Neuronal stem cell (in vitro differentiated cells): ENCODE measurements around the gene KIAA1671.

ENCODE experiments used
- DNase-seq: peaks from one replicate; pipeline ENCODE4 v3.0.0-alpha.2; 2013; ENCODE audit warnings: low spot score
- H2AFZ ChIP-seq: one replicate; pipeline ENCODE4 v1.6.1; 2013; ENCODE audit warnings: mild to moderate bottlenecking, low read length, inconsistent platforms
- H2AK5ac ChIP-seq: 2 replicates; pipeline ENCODE4 v1.6.1; 2013; ENCODE audit warnings: low read depth, mild to moderate bottlenecking, inconsistent platforms, low read length, moderate library complexity, mixed read lengths
- H2BK120ac ChIP-seq: 2 replicates; pipeline ENCODE4 v1.6.1; 2013; ENCODE audit warnings: low read depth, mild to moderate bottlenecking, inconsistent platforms, low read length, moderate library complexity, mixed read lengths
- H2BK12ac ChIP-seq: one replicate; pipeline ENCODE4 v1.6.1; 2013; ENCODE audit warnings: low read length, inconsistent platforms
- H2BK15ac ChIP-seq: 2 replicates; pipeline ENCODE4 v1.6.1; 2013; ENCODE audit warnings: mild to moderate bottlenecking, low read length, inconsistent platforms, mixed read lengths
- H2BK5ac ChIP-seq: one replicate; pipeline ENCODE4 v1.6.1; 2013; ENCODE audit warnings: inconsistent platforms, mild to moderate bottlenecking, low read length, moderate library complexity
- H3K14ac ChIP-seq: one replicate; pipeline ENCODE4 v1.6.1; 2013; ENCODE audit warnings: low read length, inconsistent platforms
- H3K18ac ChIP-seq: 2 replicates; pipeline ENCODE4 v1.6.1; 2013; ENCODE audit warnings: low read length, inconsistent platforms
- H3K23ac ChIP-seq: 2 replicates; pipeline ENCODE4 v1.6.1; 2013; ENCODE audit warnings: low read depth, mild to moderate bottlenecking, mixed read lengths, low read length, inconsistent platforms; ENCODE audit not compliant: poor library complexity
- H3K27ac ChIP-seq: replicated peaks from 3 replicates; pipeline ENCODE4 v1.5.1; 2013; ENCODE audit warnings: low read length, inconsistent platforms
- H3K27me3 ChIP-seq, 3 experiments: 2 replicates each; pipeline ENCODE4 v1.6.1; 2013; ENCODE audit warnings: low read length in 3 of 3, mild to moderate bottlenecking in 2 of 3, inconsistent platforms in 1 of 3, low read depth in 1 of 3, mixed read lengths in 1 of 3, moderate library complexity in 1 of 3; ENCODE audit not compliant: control insufficient read depth in 3 of 3, insufficient read depth in 3 of 3
- H3K36me3 ChIP-seq, 2 donors: replicated peaks in 1 of 2; 2 replicates each; pipeline ENCODE4 v1.6.1; 2013; ENCODE audit warnings: low read length in 2 of 2; ENCODE audit not compliant: control insufficient read depth in 2 of 2, insufficient read depth in 2 of 2
- H3K4ac ChIP-seq: 2 replicates; pipeline ENCODE4 v1.6.1; 2013; ENCODE audit warnings: inconsistent platforms, mild to moderate bottlenecking, low read length, moderate library complexity
- H3K4me1 ChIP-seq, 2 donors: 1 replicate in 1 of 2; 2 replicates in 1 of 2; pipeline ENCODE4 v1.6.1; 2013; ENCODE audit warnings: low read length in 2 of 2, low read depth in 1 of 2; ENCODE audit not compliant: control insufficient read depth in 2 of 2, insufficient read depth in 1 of 2
- H3K4me2 ChIP-seq: one replicate; pipeline ENCODE4 v1.6.1; 2013; ENCODE audit warnings: mild to moderate bottlenecking, low read length, inconsistent platforms; ENCODE audit not compliant: insufficient read depth, poor library complexity, severe bottlenecking
- H3K4me3 ChIP-seq, 2 donors: 2 replicates each; pipeline ENCODE4 v1.5.1; 2013; ENCODE audit warnings: low read length in 2 of 2, mild to moderate bottlenecking in 2 of 2, inconsistent platforms in 1 of 2, moderate library complexity in 1 of 2
- H3K79me1 ChIP-seq: one replicate; pipeline ENCODE4 v1.6.1; 2013; ENCODE audit warnings: low read depth, mild to moderate bottlenecking, inconsistent platforms, low read length, moderate library complexity
- H3K9ac ChIP-seq: one replicate; pipeline ENCODE4 v1.6.1; 2013; ENCODE audit warnings: mild to moderate bottlenecking, low read depth, low read length, inconsistent platforms; ENCODE audit not compliant: poor library complexity
- H3K9me3 ChIP-seq, 2 donors: replicated peaks in 1 of 2; 2 replicates each; pipeline versions ENCODE3 to v1.6.1; 2013; ENCODE audit warnings: low read length in 2 of 2, mild to moderate bottlenecking in 2 of 2, inconsistent platforms in 1 of 2, low read depth in 1 of 2, mixed read lengths in 1 of 2, moderate library complexity in 1 of 2; ENCODE audit not compliant: control insufficient read depth in 2 of 2, insufficient read depth in 1 of 2
- H4K8ac ChIP-seq: one replicate; pipeline ENCODE4 v1.6.1; 2013; ENCODE audit warnings: low read depth, mild to moderate bottlenecking, inconsistent platforms, low read length, moderate library complexity
- H4K91ac ChIP-seq: one replicate; pipeline ENCODE4 v1.6.1; 2013; ENCODE audit warnings: low read length, low read depth, mild to moderate bottlenecking, inconsistent platforms; ENCODE audit not compliant: poor library complexity
- WGBS, 2 donors: extraction: QIAGEN DNeasy Blood & Tissue Kit; methylation state at CpG; one replicate each; pipeline ENCODE4 v1.1.7; 2013; ENCODE audit warnings: missing lambda C conversion rate in 2 of 2, mixed read lengths in 1 of 2; ENCODE audit not compliant: insufficient read length in 2 of 2, insufficient replicate concordance in 1 of 2; ENCODE audit errors: extremely low coverage in 2 of 2; 5-methylcytosine and 5-hydroxymethylcytosine counted together

The KIAA1671 gene

DNA sequence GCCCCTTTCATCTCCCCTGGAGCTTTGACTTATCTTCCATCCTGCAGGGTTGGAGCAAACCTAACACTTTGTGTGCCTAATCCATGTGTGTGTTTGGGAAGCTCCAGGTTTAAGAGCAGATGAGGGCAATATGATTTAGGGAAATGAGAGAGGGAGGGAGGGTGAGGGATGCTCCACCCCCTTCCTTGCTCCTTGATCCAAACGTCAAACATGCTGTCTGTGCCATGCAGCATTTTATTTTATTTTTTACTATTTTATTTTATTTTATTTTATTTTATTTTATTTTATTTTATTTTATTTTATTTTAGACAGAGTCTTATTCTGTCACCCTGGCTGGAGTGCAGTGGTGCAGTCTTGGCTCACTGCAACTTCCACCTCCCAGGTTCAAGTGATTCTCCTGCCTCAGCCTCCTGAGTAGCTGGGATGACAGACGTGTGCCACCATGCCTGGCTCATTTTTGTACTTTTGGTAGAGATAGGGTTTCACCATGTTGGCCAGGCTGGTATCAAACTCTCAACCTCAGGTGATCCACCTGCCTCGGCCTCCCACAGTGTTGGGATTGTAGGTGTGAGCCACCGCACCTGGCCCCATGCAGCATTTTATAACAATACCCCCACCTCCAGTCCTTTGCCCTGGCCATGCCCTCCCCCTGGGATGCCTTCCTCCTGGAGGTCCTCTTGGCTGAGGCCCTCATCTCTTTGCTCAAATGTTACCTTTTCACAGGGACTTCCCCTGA lies 194.6 kb downstream of the KIAA1671 start:
- no CpG with 5 or more reads among the region's 4 CpGs for WGBS, 2 donors
- Histone ChIP-seq H3K18ac (no peak overlapping the region), H3K36me3 (no peaks in the 10 kb centered on the region)

GRCh38 chr22:25147642-25147928 lies 195.1 kb downstream of the KIAA1671 start:
- Histone ChIP-seq H2AK5ac (no peak overlapping the region), H3K4me1 (peaks cover 0 to 7% of the 10 kb centered on the region in 2 donors), H3K27ac (no peak overlapping the region), H2AFZ (no peak overlapping the region), H3K9ac (no peak overlapping the region), H3K4me2 (no peak overlapping the region), H3K9me3 (peaks cover 0 to 2% of the 10 kb centered on the region in 2 donors), H3K36me3 (no peaks in the 10 kb centered on the region), H2BK120ac (no peak overlapping the region), H2BK15ac (no peak overlapping the region), H3K18ac (no peak overlapping the region), H2BK12ac (no peak overlapping the region), H2BK5ac (no peak overlapping the region), H4K91ac (no peak overlapping the region), H3K4me3 (no peak overlapping the region), H3K4ac (no peak overlapping the region), H3K79me1 (peaks cover 2% of the 10 kb centered on the region), H3K23ac (no peak overlapping the region), H3K14ac (no peak overlapping the region), H4K8ac (no peak overlapping the region), H3K27me3 (no peaks in the 10 kb centered on the region)
- WGBS, 2 donors: no CpG with 5 or more reads among the region's 2 CpGs
- no peak for DNase-seq

More for the DNA sequence above, 194.6 kb downstream of the KIAA1671 start:
- peaks cover under 1 to 9% of the 10 kb centered on the region in 2 donors for H3K4me1 ChIP-seq
- H3K23ac ChIP-seq: no peak overlapping the region
- H3K27ac ChIP-seq: no peak overlapping the region
- H3K9me3 ChIP-seq: peaks cover 0 to 2% of the 10 kb centered on the region in 2 donors
- peak overlapping the region; percentile 31 for H3K9ac ChIP-seq
- H3K4me2 ChIP-seq: no peak overlapping the region
- H2BK15ac ChIP-seq: no peak overlapping the region
- H3K4ac ChIP-seq: no peak overlapping the region
- no peaks in the 10 kb centered on the region for H3K27me3 ChIP-seq
- H3K79me1 ChIP-seq: peaks cover 2% of the 10 kb centered on the region
- H2AK5ac ChIP-seq: no peak overlapping the region
- no peak overlapping the region for H2BK120ac ChIP-seq
- no peak overlapping the region for H2BK12ac ChIP-seq
- H2AFZ ChIP-seq: no peak overlapping the region
- no peak overlapping the region for H3K14ac ChIP-seq
- no peak overlapping the region for H4K91ac ChIP-seq
- no peak for DNase-seq
- H3K4me3 ChIP-seq: no peak overlapping the region
- H2BK5ac ChIP-seq: no peak overlapping the region
- no peak overlapping the region for H4K8ac ChIP-seq

DNA sequence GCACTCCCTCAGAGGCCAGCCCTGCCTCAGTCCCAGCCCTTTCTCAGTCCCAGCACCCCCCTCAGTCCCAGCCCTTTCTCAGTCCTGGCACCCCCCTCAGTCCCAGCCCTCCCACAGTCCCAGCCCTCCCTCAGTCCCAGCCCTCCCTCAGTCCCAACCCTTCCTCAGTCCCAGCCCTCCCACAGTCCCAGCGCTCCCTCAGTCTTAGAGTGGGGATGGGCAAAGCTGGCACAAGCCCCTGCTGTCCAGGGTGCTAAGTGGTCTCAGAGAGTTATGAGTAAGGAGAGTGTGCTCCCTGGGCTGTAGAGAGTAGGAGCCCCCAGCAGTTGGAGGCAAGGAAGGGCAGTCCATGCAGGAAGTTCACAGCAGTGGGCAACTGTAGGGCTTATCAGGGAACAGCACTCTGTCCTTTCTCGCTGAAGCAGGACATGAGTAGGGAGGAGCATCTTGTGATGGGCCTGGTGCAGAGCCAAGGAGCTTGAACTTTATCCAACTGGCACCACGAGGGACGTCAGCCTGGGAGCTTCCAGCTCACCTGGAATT lies 195.7 kb downstream of the KIAA1671 start:
- Histone ChIP-seq H3K23ac (no peak overlapping the region), H3K18ac (no peak overlapping the region), H3K27ac (no peak overlapping the region), H2BK120ac (no peak overlapping the region), H2BK12ac (no peak overlapping the region), H2BK5ac (no peak overlapping the region), H3K79me1 (peaks cover 2% of the 10 kb centered on the region), H3K27me3 (no peaks in the 10 kb centered on the region), H4K8ac (no peak overlapping the region), H3K36me3 (no peaks in the 10 kb centered on the region), H3K9me3 (peaks cover 0 to 2% of the 10 kb centered on the region in 2 donors), H3K4me1 (peaks cover 0 to 7% of the 10 kb centered on the region in 2 donors), H3K4me3 (no peak overlapping the region), H4K91ac (no peak overlapping the region), H2BK15ac (no peak overlapping the region), H2AFZ (no peak overlapping the region), H3K14ac (no peak overlapping the region), H3K9ac (no peak overlapping the region), H3K4ac (no peak overlapping the region), H2AK5ac (no peak overlapping the region), H3K4me2 (no peak overlapping the region)
- no CpG with 5 or more reads among the region's 4 CpGs for WGBS, 2 donors
- DNase-seq: no peak

GRCh38 chr22:25149014-25149413 lies 196.5 kb downstream of the KIAA1671 start:
- no peak overlapping the region for H3K4me3 ChIP-seq
- no peak overlapping the region for H2BK15ac ChIP-seq
- no peaks in the 10 kb centered on the region for H3K27me3 ChIP-seq
- no peak overlapping the region for H3K14ac ChIP-seq
- no CpG with 5 or more reads among the region's 6 CpGs for WGBS, 2 donors
- DNase-seq: no peak
- H3K4ac ChIP-seq: no peak overlapping the region
- H2BK120ac ChIP-seq: no peak overlapping the region
- H2AFZ ChIP-seq: no peak overlapping the region
- no peaks in the 10 kb centered on the region for H3K9me3 ChIP-seq
- H3K9ac ChIP-seq: no peak overlapping the region
- H3K27ac ChIP-seq: no peak overlapping the region
- no peak overlapping the region for H2AK5ac ChIP-seq
- no peak overlapping the region for H4K91ac ChIP-seq
- no peak overlapping the region for H3K4me2 ChIP-seq
- H3K36me3 ChIP-seq: no peaks in the 10 kb centered on the region
- no peak overlapping the region for H2BK12ac ChIP-seq
- no peak overlapping the region for H2BK5ac ChIP-seq
- H3K4me1 ChIP-seq: peaks cover 0 to 7% of the 10 kb centered on the region in 2 donors
- peaks cover 2% of the 10 kb centered on the region for H3K79me1 ChIP-seq
- H4K8ac ChIP-seq: no peak overlapping the region
- no peak overlapping the region for H3K23ac ChIP-seq
- H3K18ac ChIP-seq: no peak overlapping the region
